A673 (cell line): ENCODE data around the gene NPIPA1.

ENCODE experiments used
- EZH2 ChIP-seq: fragments of 200-600 bp; sonication (generic); IDR thresholded peaks from 2 replicates; pipeline ENCODE4 v1.6.1; 2017; ENCODE audit warnings: borderline replicate concordance, low read depth, mild to moderate bottlenecking, mixed read lengths, antibody characterized with exemption, low read length; ENCODE audit not compliant: poor library complexity, severe bottlenecking
- TF ChIP-seq, protein P1 (sequence below): fragments of 300-800, 200-600 bp; sonication (generic); conservative IDR thresholded peaks from 2 replicates; pipeline ENCODE4 v1.5.1; 2017; ENCODE audit warnings: low read depth, mild to moderate bottlenecking, antibody characterized with exemption, low read length, moderate library complexity, mixed read lengths

DNA sequence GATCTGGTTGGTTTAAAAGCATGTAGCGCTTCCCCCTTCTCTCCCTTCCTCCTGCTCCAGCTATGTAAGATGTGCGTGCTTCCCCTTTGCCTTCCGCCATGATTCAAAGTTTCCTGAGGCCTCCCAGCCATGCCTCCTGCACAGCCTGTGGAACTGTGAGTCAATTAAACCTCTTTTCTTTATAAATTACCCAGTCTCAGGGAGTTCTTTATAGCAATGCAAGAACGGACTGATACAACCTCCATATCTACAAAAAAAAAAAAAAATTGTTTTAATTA, 21.0 kb downstream of the NPIPA1 start:
- TF ChIP-seq, protein P1, sequence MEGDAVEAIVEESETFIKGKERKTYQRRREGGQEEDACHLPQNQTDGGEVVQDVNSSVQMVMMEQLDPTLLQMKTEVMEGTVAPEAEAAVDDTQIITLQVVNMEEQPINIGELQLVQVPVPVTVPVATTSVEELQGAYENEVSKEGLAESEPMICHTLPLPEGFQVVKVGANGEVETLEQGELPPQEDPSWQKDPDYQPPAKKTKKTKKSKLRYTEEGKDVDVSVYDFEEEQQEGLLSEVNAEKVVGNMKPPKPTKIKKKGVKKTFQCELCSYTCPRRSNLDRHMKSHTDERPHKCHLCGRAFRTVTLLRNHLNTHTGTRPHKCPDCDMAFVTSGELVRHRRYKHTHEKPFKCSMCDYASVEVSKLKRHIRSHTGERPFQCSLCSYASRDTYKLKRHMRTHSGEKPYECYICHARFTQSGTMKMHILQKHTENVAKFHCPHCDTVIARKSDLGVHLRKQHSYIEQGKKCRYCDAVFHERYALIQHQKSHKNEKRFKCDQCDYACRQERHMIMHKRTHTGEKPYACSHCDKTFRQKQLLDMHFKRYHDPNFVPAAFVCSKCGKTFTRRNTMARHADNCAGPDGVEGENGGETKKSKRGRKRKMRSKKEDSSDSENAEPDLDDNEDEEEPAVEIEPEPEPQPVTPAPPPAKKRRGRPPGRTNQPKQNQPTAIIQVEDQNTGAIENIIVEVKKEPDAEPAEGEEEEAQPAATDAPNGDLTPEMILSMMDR = no peak
- no peak for TF ChIP-seq EZH2
